GM12874 (cell line): ENCODE data around the gene PSMA3.

Experiments
- CTCF ChIP-seq: IDR thresholded peaks from 2 replicates; pipeline ENCODE4 v1.5.1; 2011; ENCODE audit warnings: low read depth, mild to moderate bottlenecking, control low read depth, low read length, moderate library complexity; ENCODE audit not compliant: insufficient read depth

Gene PSMA3

DNA sequence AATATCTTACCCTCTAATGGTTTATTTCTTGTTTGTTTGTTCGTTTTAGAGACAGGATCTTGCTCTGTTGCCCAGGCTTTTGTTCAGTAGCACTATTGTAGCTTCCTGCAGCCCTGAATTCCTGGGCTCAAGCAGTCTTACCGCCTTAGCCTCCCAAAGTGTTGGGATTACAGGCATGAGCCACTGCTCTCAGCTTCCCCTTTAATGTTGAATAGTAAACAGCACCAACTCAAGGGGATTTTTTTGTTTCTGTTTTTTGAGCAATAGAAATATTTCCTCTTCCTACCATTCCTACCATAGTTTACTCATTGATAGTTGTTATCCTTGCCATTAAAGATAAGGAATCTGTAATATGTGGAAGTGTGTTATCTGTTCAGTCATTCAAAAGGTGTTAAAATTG lies 64.4 kb downstream of the PSMA3 start:
- no peak for TF ChIP-seq CTCF

DNA sequence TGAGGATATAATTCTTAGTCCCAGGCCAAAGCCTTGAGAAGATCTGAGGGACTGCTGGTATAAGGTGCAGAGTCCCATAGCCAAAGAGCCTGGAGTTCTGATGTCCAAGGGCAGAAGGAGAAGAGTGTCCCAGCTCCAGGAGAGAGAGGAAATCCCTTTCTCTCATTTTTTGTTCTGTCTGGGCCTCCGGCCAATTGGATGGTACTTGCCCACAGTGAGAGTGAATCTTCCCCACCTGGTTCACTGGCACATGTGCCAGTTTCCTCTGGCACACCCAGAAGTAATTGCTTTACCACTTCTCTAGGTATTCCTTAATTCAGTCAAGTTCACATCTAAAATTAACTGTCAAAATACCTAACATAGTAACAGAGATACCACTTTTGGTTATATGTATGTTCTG lies 69.1 kb downstream of the PSMA3 start:
- no peak for TF ChIP-seq CTCF

GRCh38 chr14:58315606-58316005 lies 71.0 kb downstream of the PSMA3 start:
- TF ChIP-seq CTCF, result no peak
